C4-2B (cell line): ENCODE results near the gene PPP2R5C.

Experiments used
- H3K27ac ChIP-seq: fragments of 450-650 bp; 2 replicates; pipeline ENCODE4 v1.5.1; 2017
- CTCF ChIP-seq: fragments of 450-650 bp; conservative IDR thresholded peaks from 2 replicates; pipeline ENCODE4 v1.5.1; 2017; ENCODE audit warnings: mild to moderate bottlenecking
- ZFX ChIP-seq: fragments of 450-650 bp; IDR thresholded peaks from 2 replicates; pipeline ENCODE4 v1.6.1; 2017

Gene PPP2R5C

GRCh38 chr14:101927859-101928258, 166.3 kb downstream of the PPP2R5C start:
- H3K27ac ChIP-seq = no peak overlapping the region
- TF ChIP-seq CTCF (no peak), ZFX (no peak)

GRCh38 chr14:101928415-101928841, 166.9 kb downstream of the PPP2R5C start:
- TF ChIP-seq ZFX = no peak
- no peak for TF ChIP-seq CTCF
- H3K27ac ChIP-seq = no peak overlapping the region

- TF ChIP-seq ZFX = no peak
- no peak for TF ChIP-seq CTCF
- H3K27ac ChIP-seq = no peak overlapping the region
Measured at GRCh38 chr14:101929096-101929495, 167.6 kb downstream of the PPP2R5C start.

- H3K27ac ChIP-seq = no peak overlapping the region
- no peak for TF ChIP-seq ZFX
- no peak for TF ChIP-seq CTCF
Measured at GRCh38 chr14:101929946-101930345, 168.4 kb downstream of the PPP2R5C start.

GRCh38 chr14:101932673-101933072, 171.2 kb downstream of the PPP2R5C start:
- TF ChIP-seq CTCF (no peak), ZFX (no peak)
- H3K27ac ChIP-seq = no peak overlapping the region

GRCh38 chr14:101933209-101933608, 171.7 kb downstream of the PPP2R5C start:
- TF ChIP-seq CTCF (no peak), ZFX (no peak)
- no peak overlapping the region for H3K27ac ChIP-seq

GRCh38 chr14:101934601-101935150, 173.2 kb downstream of the PPP2R5C start:
- TF ChIP-seq ZFX = no peak
- no peak for TF ChIP-seq CTCF
- H3K27ac ChIP-seq = no peak overlapping the region
